Activated T-cell treated with anti-CD3 and anti-CD28 coated beads, Interleukin-2, amount 50 U/mL, for 1 hour (primary cell): ENCODE data around the gene SRR.
"Not testable (repeated sequence)": the region's sequence is repeated elsewhere in the genome, so short reads cannot be mapped to it uniquely, and the experiment has no call there.

ENCODE experiments used
- DNase-seq: peaks from one replicate; pipeline ENCODE4 v3.0.0-alpha.2; 2020

Gene SRR

DNA sequence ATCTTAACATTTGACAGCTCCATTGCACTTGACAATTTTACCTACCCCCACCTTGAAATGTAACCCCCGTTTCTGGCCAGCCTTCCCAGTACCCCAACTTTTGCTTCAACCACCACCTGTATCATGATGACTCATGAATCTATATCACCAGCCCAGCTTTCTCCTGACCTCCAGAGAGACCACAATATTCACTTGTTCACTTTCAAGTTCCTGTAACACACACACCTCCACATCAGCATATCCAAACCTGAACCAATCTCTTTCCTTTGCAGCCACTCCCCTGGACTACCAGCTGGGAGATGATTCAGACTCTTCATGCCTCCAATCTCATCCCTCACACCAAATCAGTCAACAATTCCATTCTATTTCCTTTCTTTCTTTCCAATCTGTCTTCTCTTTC, 8.2 kb upstream of the SRR start:
- DNase-seq = no peak

DNA sequence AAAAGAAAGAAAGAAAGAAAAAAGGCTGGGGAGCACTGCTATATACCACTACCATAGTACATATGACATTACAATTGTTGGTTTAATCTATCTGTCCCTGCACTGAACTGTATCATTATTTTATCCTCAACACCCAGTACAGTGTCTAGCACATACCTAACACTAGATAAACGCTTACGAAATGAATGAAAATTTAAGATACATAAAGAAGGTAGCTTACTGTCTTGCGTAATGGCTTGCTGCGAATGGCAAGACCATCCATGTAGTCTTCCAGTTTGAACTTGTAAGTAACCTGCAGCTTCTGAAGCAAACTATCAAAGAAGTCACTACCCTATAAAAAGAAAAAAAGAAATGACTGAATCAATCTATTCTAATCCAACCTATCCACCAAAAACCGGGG, 6.7 kb upstream of the SRR start:
- no peak for DNase-seq

- no peak for DNase-seq
Measured at GRCh38 chr17:2299136-2299535, 4.6 kb upstream of the SRR start.

DNA sequence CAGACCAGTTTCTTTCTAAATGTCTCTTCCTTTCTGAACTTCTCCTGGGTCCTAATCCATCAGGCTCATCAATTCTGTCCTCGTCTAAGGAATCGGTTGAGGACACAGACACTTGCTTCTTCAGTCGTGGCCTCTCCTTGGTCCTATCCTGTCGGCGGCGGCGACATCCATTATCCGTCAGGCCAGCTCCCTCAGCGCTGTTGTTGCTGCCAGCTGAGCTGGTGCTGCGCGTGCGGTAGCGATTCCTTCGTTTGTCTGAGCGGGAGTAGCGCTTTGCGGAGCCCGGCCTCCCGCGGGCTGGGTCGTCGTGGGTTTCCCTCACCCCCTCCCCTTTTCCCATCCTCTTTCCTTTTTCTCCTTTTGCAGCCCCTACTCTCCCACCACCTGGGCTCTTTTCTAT, 4.0 kb upstream of the SRR start:
- no peak for DNase-seq

DNA sequence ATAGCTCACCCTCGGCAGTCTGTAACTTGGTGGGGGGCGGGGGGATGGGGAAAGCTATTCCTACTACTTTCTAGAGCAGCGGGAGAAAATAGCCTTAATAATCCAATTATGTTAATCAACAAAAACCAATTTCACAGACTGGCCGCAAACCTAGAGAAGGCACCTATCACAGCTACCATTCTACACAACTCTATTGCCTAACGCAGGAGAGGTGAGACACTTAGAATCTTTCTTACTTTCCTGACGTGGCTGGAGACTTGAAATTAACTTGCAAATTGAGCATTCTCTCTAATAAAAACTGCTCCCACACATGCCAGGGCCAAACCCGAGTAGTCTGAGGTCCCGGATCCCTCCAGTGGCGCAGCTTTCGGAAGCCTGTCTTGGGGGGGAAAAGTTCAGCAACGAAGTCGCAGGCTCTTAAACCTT, 959 bp upstream of the SRR start:
- no peak for DNase-seq

GRCh38 chr17:2304931-2305330, 1.2 kb downstream of the SRR start:
- DNase-seq = no peak

- no peak for DNase-seq
Measured at GRCh38 chr17:2309338-2310154, 5.8 kb downstream of the SRR start.

DNA sequence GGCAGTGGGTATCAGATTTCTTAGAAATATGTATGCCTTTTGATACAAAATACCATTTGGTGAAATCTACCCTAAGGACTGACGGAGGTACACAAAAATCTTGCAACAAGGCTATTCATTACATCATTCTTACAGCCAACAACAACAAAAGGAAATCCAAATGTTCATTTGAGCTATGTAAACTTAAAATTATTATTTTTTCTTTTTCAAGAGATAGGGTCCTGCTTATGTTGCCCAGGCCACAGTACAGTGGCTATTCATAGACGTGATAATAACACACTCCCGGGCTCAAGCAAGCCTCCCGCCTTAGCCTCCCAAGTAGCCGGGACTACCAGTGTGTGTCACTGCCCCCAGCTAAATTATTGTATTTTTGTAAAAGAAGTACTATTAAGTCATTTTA, 9.0 kb downstream of the SRR start:
- no peak for DNase-seq

DNA sequence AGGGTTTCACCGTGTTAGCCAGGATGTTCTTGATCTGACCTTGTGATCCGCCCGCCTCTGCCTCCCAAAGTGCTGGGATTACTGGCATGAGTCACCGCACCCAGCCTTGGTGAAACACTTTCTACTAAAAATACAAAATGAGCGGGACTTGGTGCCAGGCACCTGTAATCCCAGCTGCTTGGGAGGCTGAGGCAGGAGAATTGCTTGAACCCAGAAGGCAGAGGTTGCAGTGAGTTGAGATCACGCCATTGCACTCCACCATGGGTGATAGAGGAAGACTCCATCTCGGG, 13.1 kb downstream of the SRR start:
- DNase-seq = not testable (repeated sequence)

DNA sequence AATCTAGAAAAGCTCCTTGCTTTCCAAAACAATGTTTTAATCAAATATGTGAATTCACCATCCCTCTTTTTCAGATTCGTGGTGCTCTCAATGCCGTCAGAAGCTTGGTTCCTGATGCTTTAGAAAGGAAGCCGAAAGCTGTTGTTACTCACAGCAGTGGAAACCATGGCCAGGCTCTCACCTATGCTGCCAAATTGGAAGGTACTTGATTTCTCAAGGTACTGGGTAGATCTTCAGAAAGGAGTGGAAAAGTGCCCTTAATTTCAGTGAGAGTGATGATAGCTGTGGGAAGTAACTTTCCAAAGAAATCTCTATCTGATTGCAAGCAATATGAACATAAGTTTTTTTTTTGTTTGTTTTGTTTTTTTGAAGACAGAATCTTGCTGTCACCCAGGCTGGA, 14.0 kb downstream of the SRR start:
- no peak for DNase-seq

DNA sequence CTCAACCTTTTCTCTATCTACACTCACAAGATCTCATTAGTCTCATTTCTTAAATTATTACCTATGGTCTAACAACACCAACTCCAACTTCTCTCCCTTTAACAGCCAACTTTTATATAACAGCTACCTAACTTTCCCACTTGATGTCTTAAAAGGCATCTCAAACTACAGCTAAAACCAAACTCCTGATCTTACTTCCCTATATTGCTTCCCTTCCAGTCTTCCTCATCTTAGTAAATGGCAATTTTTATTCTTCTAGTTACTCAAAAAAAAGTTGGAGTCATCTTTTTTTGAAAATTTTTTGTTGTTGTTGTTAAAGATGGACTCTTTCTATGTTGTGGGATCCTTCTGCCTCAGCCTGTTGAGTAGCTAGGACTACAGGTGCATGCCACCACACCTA, 15.3 kb downstream of the SRR start:
- DNase-seq = no peak

- no peak for DNase-seq
Measured at GRCh38 chr17:2321399-2321798, 17.6 kb downstream of the SRR start.

- DNase-seq = no peak
Measured at GRCh38 chr17:2323629-2324314, 20.0 kb downstream of the SRR start.

GRCh38 chr17:2331303-2331702, 27.6 kb downstream of the SRR start:
- no peak for DNase-seq

GRCh38 chr17:2335726-2336214, 32.0 kb downstream of the SRR start:
- DNase-seq = no peak

DNA sequence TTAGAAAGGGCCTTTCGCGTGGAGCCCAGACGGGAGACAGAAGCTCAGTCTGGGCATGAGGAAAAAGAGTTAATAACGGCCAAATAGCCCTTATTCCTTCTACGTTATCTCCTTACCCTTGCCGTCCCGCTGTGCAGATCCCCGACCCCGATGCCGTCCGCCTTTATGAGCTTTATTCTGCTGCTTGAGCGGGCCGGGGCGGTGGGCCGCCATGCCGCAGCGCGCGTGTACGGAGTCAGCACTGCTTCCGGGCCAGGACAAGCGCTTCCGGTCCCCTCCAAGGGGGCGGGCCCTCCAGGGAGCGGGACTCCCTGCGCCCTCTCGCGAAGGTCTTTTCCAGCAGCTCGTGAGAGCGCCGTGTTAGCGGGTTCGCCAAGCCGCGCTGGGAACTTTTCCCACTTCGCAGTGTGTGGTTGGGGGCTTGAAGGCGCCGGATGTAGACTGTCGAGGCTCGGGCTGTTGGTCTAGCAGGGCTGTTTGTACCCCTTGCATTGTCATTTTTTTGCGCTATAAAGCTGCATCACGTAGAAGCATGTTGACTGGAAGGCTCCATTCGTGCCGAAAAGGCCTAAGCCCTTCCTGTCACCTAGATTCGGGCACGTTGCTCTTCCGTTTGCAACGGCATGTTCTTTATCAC, 32.6 kb downstream of the SRR start, which contains the start of gene TSR1:
Gene TSR1 (minus strand): TSS at position 243 of the 637 bp plus-strand sequence. CDS start 30 bp downstream, at position 213.
- DNase-seq = peak; percentile 88

DNA sequence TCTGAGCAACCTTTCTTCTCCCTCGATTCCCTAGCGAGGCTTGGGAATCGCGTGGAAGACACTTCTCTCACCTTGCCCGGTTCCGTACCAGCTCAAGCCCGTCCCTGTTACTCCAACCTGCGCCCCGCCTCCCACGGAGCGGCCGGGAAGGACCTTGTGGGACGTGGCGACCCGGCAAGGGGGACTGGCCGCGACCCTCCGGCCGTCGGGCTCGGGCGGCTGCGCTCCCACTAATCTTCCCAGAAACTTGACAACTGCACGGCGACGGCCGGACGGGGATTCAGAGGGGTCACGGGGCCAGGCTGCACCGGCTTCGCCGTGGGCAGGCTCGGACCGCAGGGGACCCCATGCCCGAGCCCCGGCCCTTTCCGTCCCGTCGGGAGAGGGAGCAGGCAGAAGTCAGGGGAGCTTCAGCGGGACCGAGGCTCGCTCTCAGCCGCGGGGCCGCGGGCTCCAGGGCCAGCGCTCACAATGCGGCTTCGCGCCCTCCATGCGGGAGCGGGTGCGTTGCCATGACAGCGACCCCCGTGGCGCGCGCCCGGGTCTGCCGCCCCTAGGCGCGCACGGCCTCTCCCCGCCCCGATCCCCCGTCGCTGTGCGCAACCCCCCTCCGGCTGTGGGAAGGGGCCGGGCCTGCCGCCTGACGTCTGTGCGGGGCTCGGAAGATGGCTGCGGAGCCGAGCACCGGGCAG, 33.2 kb downstream of the SRR start, which contains the start of gene SGSM2:
Gene SGSM2 (plus strand): TSS at position 650 of the 692 bp plus-strand sequence. CDS start 188 bp downstream, outside the sequence.
- peak; percentile 80 for DNase-seq

DNA sequence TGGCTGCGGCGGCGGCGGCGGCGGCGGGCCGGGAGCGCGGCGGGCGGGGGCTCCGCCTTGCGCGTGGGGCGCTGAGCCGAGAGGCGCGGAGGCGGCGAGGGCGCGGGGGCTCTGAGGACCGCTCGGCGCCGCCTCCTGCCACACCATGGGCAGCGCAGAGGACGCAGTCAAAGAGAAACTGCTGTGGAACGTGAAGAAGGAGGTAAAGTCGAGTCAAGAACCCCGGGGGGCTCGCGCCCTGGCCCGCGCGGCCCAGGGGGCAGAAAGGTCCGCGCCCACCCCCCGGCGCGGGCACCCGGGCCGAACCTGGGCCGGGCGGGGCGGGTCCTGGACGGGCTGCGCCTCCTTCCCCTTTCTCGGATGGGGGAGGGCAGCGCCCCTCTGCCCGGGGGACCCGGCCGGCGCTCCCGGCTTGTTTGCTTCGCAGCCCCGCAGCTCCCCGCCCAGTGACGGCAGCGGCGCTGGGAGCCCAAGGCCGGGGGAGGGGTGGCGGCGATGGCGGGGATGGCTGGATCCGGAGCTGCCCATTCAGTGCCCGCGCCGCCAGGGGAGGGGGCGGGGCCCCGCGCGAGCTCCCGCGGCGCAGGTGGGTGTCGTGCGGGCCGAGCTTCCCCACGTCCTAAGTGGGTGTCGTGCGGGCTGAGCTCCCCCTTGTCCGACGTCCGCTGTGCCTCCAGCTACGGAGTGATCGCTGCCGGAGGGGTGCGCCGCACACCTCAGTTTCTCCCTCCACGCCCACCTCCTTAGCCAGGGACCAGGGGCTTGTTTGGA, 34.0 kb downstream of the SRR start:
- peak; percentile 68 for DNase-seq

- no peak for DNase-seq
Measured at GRCh38 chr17:2338315-2338657, 34.5 kb downstream of the SRR start.

DNA sequence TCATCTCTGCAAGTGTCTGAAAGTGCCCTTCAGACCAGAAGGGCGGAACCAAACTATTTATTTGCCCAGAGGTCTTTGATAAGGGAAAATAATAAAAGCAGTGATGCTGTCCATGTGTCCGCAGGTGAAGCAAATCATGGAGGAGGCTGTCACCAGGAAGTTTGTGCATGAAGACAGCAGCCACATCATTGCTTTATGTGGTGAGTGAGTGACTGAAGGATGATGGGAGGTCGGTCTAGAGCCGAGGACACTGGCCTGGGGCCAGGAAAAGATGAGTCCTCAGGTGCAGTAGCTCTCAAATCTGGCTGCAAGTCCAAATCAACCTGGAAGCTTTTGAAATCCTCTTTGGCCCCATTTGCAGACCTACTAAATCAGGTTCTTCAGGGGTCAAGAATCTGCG, 39.7 kb downstream of the SRR start:
- DNase-seq = peak; percentile 43

DNA sequence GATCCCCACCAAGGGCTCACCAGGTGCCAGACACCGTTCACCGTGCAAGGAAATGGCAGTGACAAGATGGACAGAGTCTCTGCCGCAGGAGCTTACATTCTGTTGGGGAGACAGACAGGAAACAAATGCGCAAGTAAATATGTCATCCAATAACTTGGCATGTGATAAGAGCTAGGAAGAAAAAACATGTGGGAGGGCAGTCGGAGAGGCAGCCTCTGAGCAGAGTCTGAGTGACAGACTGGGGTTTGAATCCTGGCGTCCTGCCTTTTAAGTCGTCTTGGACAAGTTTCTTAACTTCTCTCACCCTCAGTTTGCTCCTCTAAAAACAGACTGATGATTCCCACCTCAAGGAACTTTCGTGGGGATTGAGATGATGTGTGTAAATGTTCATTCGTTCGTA, 40.8 kb downstream of the SRR start:
- no peak for DNase-seq

- DNase-seq = no peak
Measured at GRCh38 chr17:2346475-2346874, 42.7 kb downstream of the SRR start.
